GM12865 (cell line): ENCODE data around the gene MT1H.

Experiments used
- DNase-seq: peaks from one replicate; pipeline ENCODE4 v3.0.0; 2010; ENCODE audit warnings: low read depth
- H3K4me3 ChIP-seq: 2 replicates; pipeline ENCODE4 v1.5.1; 2011; ENCODE audit warnings: mild to moderate bottlenecking, low read depth, low read length, control low read depth
- TF ChIP-seq, protein P1 (sequence below): IDR thresholded peaks from 2 replicates; pipeline ENCODE4 v1.5.1; 2011; ENCODE audit warnings: low read length, control low read depth, low read depth, inconsistent platforms; ENCODE audit not compliant: insufficient read depth; ENCODE audit errors: missing control alignments

The MT1H gene

DNA sequence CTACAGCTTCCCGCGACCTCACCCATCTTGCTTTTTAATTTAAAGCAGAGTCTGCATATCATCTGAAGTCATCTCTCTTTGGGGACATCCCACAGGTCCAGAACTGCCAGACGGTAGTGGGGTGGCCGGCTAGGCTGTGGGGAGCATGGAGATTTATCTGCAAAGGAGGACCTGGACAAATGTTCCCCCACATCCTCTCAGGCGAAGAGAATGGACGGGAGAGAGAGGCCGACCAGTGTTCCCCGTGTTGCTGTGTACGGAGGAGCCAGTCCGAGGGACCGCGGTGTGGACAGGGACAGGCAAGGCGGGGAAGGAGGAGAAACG, 37.8 kb upstream of the MT1H start:
- H3K4me3 ChIP-seq, result no peak overlapping the region
- no peak for DNase-seq
- TF ChIP-seq, protein P1, sequence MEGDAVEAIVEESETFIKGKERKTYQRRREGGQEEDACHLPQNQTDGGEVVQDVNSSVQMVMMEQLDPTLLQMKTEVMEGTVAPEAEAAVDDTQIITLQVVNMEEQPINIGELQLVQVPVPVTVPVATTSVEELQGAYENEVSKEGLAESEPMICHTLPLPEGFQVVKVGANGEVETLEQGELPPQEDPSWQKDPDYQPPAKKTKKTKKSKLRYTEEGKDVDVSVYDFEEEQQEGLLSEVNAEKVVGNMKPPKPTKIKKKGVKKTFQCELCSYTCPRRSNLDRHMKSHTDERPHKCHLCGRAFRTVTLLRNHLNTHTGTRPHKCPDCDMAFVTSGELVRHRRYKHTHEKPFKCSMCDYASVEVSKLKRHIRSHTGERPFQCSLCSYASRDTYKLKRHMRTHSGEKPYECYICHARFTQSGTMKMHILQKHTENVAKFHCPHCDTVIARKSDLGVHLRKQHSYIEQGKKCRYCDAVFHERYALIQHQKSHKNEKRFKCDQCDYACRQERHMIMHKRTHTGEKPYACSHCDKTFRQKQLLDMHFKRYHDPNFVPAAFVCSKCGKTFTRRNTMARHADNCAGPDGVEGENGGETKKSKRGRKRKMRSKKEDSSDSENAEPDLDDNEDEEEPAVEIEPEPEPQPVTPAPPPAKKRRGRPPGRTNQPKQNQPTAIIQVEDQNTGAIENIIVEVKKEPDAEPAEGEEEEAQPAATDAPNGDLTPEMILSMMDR, result no peak

DNA sequence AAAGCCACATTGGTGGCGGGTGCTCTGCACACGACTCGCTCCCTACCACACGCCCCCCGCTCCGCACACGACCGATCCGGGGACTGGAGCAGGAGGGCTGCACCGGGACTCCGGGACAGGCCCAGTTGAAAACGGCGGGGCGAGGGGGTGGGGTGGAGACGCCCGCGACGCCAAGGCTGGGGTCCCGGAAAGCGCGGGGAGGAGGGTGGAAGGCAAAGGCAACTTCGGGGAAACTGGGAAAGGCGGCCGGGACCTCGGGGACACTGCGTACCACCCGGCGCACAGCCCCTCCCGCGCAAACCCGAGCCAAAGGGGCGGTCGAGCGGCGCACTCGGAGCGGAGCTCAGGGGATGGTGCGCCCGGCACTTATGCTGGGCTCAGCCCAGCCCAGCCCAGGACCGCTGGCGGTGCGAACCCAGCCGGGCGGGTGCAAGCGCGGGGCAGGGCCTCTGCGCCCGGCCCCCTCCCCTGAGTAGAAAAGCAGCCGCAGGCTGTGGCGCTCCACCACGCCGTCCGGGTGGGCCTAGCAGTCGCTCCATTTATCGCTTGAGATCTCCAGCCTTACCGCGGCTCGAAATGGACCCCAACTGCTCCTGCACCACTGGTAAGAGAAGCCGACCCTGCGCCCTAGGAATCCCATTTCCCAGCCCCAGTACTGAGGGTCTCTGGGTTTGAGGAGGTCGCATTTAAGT, 37.3 kb upstream of the MT1H start, which contains the start of gene MT1M:
TSS of gene MT1M (plus strand) at position 504 of the 692 bp plus-strand sequence. CDS start at position 577, 73 bp downstream.
- TF ChIP-seq, protein P1, result no peak
- DNase-seq, result no peak
- H3K4me3 ChIP-seq, result no peak within 1 kb of the TSS

DNA sequence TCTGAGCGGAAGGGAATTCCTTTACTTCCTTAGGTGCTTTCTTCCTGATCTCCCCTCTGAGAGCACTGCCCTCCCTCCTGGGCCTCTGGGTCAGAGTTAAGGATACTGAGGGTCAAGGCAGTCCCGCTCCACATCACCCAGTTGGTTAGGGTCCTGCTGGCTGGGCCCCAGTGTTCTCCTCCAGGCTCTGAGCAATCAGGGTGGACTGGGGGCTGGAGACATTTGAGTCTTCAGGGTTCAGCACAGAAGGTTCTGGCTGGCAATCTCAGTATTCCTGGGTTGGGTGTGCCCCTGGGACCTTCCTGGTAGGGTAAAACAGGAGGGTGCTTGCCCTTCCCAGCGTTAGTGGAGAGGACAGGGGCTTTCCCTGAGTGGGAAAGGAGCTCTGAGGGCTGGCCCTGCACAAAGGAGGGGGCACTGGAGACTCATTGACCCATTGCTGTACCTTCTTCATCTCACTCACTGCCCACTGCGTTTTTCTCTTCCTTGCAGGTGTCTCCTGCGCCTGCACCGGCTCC, 36.7 kb upstream of the MT1H start:
- DNase-seq, result no peak
- TF ChIP-seq, protein P1, result no peak
- no peak overlapping the region for H3K4me3 ChIP-seq

DNA sequence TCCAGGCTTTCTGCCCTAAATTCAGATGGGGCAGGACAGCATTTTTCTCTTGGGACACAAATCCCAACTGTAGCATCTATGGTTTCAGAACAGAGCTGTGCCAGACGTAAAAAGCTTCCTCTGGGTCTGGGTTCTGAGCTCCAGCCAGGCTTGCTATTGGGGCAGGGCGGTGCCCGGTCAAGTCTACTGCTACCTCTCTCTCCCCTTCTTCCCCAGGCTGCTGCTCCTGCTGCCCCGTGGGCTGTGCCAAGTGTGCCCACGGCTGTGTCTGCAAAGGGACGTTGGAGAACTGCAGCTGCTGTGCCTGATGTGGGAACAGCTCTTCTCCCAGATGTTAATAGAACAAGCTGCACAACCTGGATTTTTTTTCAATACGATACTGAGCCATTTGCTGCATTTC, 36.1 kb upstream of the MT1H start:
- TF ChIP-seq, protein P1, result no peak
- DNase-seq, result no peak
- no peak overlapping the region for H3K4me3 ChIP-seq

DNA sequence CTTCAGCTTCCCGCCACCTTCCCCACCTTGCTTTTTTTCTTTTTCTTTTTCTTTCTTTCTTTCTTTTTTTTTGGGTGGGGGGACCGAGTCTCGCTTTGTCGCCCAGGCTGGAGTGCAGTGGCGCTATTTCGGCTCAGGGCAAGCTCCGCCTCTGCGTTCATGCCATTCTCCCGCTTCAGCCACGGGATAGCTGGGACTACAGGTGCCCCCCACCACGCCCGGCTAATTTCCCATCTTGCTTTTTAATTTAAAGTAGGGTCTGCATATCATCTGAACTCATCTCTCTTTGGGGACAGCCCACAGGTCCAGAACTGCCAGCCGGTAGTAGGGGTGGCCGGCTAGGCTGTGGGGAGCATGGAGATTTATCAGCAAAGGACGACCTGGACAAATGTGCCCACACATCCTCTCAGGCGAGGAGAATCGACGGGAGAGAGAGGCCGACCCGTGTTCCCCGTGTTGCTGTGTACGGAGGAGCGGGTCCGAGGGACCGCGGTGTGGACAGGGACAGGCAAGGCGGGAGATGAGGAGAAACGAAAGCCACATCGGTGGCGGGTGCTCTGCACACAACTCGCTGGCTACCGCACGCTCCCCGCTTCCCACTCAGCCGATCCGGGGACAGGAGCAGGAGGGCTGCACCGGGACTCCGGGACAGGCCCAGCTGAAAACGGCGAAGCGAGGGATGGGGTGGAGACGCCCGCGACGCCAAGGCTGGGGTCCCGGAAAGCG, 34.7 kb upstream of the MT1H start:
- no peak for DNase-seq
- H3K4me3 ChIP-seq, result no peak overlapping the region
- TF ChIP-seq, protein P1, result no peak

DNA sequence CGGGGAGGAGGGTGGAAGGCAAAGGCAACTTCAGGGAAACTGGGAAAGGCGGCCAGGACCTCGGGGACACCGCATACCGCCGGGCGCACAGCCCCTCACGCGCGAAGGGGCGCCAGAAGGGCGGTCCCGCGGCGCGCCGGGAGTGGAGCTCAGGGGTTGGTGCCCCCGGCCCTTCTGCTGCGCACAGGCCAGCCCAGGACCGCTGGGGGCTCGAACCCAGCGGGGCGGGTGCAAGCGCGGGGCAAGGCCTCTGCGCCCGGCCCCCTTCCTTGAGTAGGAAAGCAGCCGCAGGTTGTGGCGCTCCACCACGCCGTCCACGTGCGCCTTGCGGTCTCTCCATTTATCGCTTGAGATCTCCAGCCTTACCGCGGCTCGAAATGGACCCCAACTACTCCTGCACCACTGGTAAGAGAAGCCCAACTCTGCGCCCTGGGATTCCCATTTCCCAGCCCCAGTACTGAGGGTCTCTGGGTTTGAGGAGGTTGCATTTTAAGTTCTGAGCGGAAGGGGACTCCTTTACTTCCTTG, 34.1 kb upstream of the MT1H start:
- TF ChIP-seq, protein P1, result no peak
- DNase-seq, result no peak
- no peak overlapping the region for H3K4me3 ChIP-seq
